Measurements from ENCODE around the gene RET.

The RET gene

DNA sequence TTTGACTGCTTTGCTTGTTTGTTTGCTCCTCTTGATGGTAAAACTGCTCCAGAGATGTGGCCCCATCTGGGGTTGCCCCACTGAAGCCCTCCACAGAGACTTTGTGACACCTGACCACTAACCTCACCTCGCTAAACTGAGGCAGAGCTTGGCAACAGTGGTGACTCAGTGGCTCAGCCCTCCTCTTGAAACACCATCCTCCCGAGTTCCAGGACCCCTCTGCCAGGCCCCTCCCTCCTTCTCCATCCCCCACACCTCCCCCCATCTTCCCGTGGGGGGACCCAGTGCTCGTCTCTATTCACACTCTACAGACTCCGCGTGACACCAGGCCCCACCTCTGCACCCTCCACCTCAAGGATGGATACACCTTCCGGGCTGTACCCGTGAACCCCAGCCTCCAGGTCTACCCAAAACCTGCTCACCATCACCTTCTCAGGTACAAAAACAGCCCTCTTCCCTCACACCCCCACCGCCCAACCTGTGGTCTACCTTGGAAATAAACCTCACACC lies 19.0 kb upstream of the RET start:
- Histone ChIP-seq H3K4me3 (no peak overlapping the region), H3K27ac (no peak overlapping the region)
- DNase-seq (ENCODE audit: low spot score), result no peak
- TF ChIP-seq, protein P1, sequence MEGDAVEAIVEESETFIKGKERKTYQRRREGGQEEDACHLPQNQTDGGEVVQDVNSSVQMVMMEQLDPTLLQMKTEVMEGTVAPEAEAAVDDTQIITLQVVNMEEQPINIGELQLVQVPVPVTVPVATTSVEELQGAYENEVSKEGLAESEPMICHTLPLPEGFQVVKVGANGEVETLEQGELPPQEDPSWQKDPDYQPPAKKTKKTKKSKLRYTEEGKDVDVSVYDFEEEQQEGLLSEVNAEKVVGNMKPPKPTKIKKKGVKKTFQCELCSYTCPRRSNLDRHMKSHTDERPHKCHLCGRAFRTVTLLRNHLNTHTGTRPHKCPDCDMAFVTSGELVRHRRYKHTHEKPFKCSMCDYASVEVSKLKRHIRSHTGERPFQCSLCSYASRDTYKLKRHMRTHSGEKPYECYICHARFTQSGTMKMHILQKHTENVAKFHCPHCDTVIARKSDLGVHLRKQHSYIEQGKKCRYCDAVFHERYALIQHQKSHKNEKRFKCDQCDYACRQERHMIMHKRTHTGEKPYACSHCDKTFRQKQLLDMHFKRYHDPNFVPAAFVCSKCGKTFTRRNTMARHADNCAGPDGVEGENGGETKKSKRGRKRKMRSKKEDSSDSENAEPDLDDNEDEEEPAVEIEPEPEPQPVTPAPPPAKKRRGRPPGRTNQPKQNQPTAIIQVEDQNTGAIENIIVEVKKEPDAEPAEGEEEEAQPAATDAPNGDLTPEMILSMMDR (IDR thresholded peaks at IDR 0.05), result no peak

DNA sequence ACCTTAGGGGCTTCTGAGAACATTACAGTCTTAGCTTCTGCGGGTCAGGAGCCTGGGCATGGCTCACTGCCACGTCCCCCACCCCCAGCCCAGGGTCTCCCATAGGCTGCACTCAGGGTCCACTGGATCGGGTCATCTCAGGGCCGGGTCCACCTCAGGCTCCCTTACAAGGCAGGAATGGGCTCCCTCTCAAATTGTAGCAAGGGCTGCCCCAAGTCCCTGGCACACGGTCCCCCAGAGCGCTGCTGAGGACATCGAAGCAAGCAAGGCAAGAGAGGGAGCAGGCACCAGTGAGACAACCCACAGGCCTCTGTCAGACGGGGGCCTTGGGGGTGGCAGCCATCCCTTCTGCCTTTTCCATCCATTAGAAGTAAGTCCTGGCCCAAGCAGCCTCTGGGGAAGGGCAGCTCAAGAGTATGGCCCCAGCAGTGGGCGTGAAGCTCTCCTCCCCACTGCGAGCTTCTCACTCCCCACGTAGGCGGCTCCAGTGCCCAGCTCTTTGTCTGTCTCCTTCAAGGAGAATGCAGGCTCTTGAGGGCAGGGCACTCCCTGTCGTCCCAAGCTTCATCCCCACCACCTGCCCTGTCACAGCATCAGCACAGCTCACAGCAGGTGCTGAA lies 18.0 kb upstream of the RET start:
- H3K4me3 ChIP-seq, result no peak overlapping the region
- no peak overlapping the region for H3K27ac ChIP-seq
- no peak for DNase-seq (ENCODE audit: low spot score)
- TF ChIP-seq, protein P1 (IDR thresholded peaks at IDR 0.05), result no peak

DNA sequence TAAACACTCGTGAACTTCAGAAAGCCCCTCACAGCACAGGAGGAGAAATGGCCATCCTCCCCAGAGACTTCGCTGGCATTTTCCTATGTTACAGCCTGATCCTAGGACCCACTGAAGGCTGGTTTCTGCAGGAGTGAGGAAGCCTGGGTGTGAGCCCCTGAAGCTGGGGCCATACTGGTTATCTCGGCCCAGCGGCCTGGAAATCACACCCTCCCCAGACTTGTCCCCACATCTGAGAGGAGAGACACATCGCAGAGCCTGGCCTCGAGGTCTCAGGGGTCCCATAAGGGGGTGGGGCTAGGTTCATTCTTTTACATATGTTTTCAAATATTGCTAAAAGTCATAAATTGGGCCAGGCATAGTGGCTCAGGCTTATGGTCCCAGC lies 17.5 kb upstream of the RET start:
- DNase-seq (ENCODE audit: low spot score), result no peak
- H3K27ac ChIP-seq, result no peak overlapping the region
- H3K4me3 ChIP-seq, result no peak overlapping the region
- TF ChIP-seq, protein P1 (IDR thresholded peaks at IDR 0.05), result no peak

DNA sequence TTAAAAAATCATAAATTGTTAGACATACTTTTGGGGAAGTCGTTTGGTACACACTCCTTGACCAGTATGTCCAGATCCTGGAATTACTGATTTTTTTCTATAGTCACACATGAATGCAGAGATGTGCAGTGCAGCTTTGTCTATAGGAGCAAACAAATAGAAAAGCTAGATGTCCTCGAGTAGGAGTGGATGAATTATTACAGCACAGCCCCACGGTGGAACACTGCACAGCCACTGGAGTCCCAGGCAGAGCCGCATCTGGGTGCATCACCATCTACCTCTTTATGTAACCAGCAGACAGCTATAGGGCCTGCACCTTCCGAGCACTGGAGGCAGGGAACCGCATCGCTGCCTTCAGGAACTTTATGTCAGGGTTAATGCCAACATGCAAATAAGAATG lies 17.0 kb upstream of the RET start:
- no peak overlapping the region for H3K27ac ChIP-seq
- TF ChIP-seq, protein P1 (IDR thresholded peaks at IDR 0.05), result no peak
- H3K4me3 ChIP-seq, result no peak overlapping the region
- DNase-seq (ENCODE audit: low spot score), result no peak

DNA sequence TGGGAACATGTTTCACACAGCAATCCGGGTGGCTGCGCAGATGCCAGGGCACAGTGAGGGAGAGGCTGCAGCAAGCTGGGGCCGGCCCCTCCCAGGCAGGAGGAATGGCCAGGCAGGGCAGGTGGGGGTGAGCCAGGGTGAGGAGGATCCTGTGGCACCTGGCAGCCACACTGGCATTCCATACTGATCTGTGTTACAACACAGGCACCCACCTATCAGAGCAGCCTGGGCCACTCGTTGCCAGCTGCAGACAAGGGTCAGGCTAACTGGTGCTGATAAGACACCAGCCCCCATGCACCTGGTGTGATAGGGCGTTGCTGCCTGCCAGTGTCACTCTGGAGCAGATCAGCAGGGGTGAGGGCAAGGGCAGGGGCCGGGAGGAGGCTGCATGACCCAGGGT lies 16.6 kb upstream of the RET start:
- TF ChIP-seq, protein P1 (IDR thresholded peaks at IDR 0.05), result no peak
- no peak overlapping the region for H3K27ac ChIP-seq
- H3K4me3 ChIP-seq, result no peak overlapping the region
- no peak for DNase-seq (ENCODE audit: low spot score)

DNA sequence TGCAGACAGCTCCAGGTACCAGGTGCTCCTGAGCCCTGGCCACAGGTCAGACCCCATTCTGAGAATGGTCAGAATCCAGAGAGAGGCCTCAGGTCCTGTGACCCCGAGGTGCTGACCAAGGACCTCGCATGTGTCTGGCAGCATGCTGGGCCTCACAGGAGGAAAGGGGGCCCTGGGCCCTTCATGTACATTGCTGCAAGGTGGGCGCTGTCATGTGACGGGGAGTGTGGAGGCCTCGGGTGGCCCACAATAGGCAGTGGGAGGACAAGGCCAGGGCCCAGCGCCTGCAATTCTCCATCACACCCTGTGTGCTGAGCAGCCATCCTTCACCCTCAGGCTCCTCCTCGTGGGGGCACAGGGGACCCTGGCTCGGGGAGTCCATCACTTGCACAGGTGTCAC lies 15.5 kb upstream of the RET start:
- TF ChIP-seq, protein P1 (IDR thresholded peaks at IDR 0.05), result no peak
- Histone ChIP-seq H3K27ac (no peak overlapping the region), H3K4me3 (no peak overlapping the region)
- no peak for DNase-seq (ENCODE audit: low spot score)

GRCh38 chr10:43061760-43062159 lies 15.1 kb upstream of the RET start:
- no peak for DNase-seq (ENCODE audit: low spot score)
- TF ChIP-seq, protein P1 (IDR thresholded peaks at IDR 0.05), result no peak
- no peak overlapping the region for H3K27ac ChIP-seq
- H3K4me3 ChIP-seq, result no peak overlapping the region

All from coronary artery (tissue), 2 donors.